Stimulated activated CD4-positive, alpha-beta T cell treated with anti-CD3 and anti-CD28 coated beads, Interleukin-1b, Interleukin-23, amount 100 ng/mL, for 4 hours (primary cell): ENCODE data around the gene AQP2.

Experiments used
- DNase-seq, 2 donors: peaks; one replicate each; pipeline ENCODE4 v3.0.0-alpha.2; 2020; ENCODE audit warnings: low read depth in 2 of 2

The AQP2 gene

GRCh38 chr12:49920241-49920914 is 30.2 kb upstream of the AQP2 start:
- no peak for DNase-seq

- no peak for DNase-seq
Observed at GRCh38 chr12:49920915-49921286, 29.6 kb upstream of the AQP2 start.

- DNase-seq: no peak
Observed at GRCh38 chr12:49921299-49921698, 29.2 kb upstream of the AQP2 start.

- DNase-seq: no peak
Observed at GRCh38 chr12:49921936-49922335, 28.6 kb upstream of the AQP2 start.

GRCh38 chr12:49922349-49923034 is 28.0 kb upstream of the AQP2 start:
- DNase-seq: no peak

GRCh38 chr12:49923035-49923644 is 27.4 kb upstream of the AQP2 start:
- no peak for DNase-seq

GRCh38 chr12:49923880-49924556 is 26.5 kb upstream of the AQP2 start:
- DNase-seq: no peak

GRCh38 chr12:49924628-49925246 is 25.8 kb upstream of the AQP2 start:
- no peak for DNase-seq

- no peak for DNase-seq
Observed at GRCh38 chr12:49925433-49926204, 24.9 kb upstream of the AQP2 start.

- DNase-seq: no peak
Observed at GRCh38 chr12:49928471-49928870, 22.1 kb upstream of the AQP2 start.

- no peak for DNase-seq
Observed at GRCh38 chr12:49929581-49929980, 21.0 kb upstream of the AQP2 start.

- no peak for DNase-seq
Observed at GRCh38 chr12:49930515-49931288, 19.8 kb upstream of the AQP2 start.

GRCh38 chr12:49932023-49932422 is 18.5 kb upstream of the AQP2 start:
- DNase-seq: no peak

- DNase-seq: no peak
Observed at GRCh38 chr12:49932533-49933130, 17.9 kb upstream of the AQP2 start.

GRCh38 chr12:49933796-49934195 is 16.7 kb upstream of the AQP2 start:
- DNase-seq: no peak

- no peak for DNase-seq
Observed at GRCh38 chr12:49934505-49934904, 16.0 kb upstream of the AQP2 start.

GRCh38 chr12:49936925-49937324 is 13.6 kb upstream of the AQP2 start:
- no peak for DNase-seq

GRCh38 chr12:49937639-49938300 is 12.8 kb upstream of the AQP2 start:
- no peak for DNase-seq

- DNase-seq: no peak
Observed at GRCh38 chr12:49939307-49939706, 11.2 kb upstream of the AQP2 start.

- no peak for DNase-seq
Observed at GRCh38 chr12:49939707-49940106, 10.8 kb upstream of the AQP2 start.
